NT2/D1 (cell line): Measurements from ENCODE around the gene SUMO3.

Experiments
- DNase-seq: peaks from one replicate; pipeline ENCODE4 v3.0.0-alpha.2; 2011; ENCODE audit warnings: low read depth, low spot score
- H3K27me3 ChIP-seq: 2 replicates; pipeline ENCODE4 v1.6.0; 2011; ENCODE audit warnings: mild to moderate bottlenecking; ENCODE audit not compliant: insufficient read length, insufficient read depth
- H3K36me3 ChIP-seq: 2 replicates; pipeline ENCODE4 v1.6.1; 2011; ENCODE audit warnings: mild to moderate bottlenecking, low read length, mixed read lengths; ENCODE audit not compliant: insufficient read depth, insufficient read length
- H3K4me1 ChIP-seq: 2 replicates; pipeline ENCODE4 v1.5.1; 2011; ENCODE audit not compliant: insufficient read depth, insufficient read length
- H3K4me3 ChIP-seq: 2 replicates; pipeline ENCODE4 v1.5.1; 2011; ENCODE audit warnings: low read depth; ENCODE audit not compliant: insufficient read length
- H3K9ac ChIP-seq: 2 replicates; pipeline ENCODE4 v1.6.0; 2011; ENCODE audit warnings: low read depth; ENCODE audit not compliant: insufficient read length
- H3K9me3 ChIP-seq: 2 replicates; pipeline ENCODE4 v1.5.1; 2011; ENCODE audit warnings: mild to moderate bottlenecking, low read length; ENCODE audit not compliant: insufficient read depth
- SUZ12 ChIP-seq: IDR thresholded peaks from 2 replicates; pipeline ENCODE4 v1.6.1; 2011; ENCODE audit not compliant: insufficient read length, insufficient read depth; ENCODE audit errors: extremely low read depth
- YY1 ChIP-seq: IDR thresholded peaks from 2 replicates; pipeline ENCODE4 v1.6.1; 2011; ENCODE audit not compliant: insufficient read length, insufficient read depth
- ZNF274 ChIP-seq: IDR thresholded peaks from 2 replicates; pipeline ENCODE4 v1.6.1; 2011; ENCODE audit warnings: mild to moderate bottlenecking, low read depth, low read length

The SUMO3 gene

DNA sequence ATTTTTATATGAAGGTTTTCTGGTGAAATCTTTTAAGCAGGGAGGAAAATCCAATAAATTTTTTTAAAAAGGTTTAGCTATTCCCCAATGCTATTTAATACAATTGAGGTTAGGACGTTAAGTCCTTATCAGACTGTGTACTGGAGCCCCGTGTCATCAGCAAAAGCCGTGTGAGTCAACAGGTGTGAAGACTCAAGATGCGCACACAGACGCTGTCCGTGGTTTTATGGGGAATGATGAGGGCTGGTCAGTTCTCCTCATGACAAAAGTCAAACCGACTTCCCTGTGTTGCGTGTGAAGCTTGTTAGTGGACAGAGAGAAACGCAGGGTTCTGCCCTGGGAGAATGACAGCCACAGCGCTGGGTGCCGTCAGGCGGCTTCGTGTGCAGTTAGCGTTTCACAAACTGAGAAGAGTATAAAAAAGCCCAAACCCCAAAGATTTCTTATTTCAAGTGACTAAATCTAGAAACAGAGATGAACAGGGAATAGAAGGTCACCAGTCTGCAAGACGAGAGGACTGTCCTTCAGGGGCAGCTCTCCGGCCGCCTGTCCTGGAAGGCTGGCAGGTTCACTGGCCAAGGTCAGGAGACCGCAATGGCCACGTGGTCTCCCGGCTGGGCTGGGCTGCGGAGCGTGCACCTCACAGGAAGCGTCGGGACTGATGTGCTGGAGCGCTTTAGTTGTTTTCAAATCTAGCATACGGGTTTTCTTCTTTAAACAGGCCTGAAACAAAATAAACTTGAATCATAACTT is 33.2 kb upstream of the SUMO3 start:
- Histone ChIP-seq H3K4me1 (peaks cover 14% of the 10 kb centered on the region), H3K27me3 (no peaks in the 10 kb centered on the region), H3K36me3 (peaks cover 73% of the 10 kb centered on the region), H3K9me3 (no peaks in the 10 kb centered on the region), H3K9ac (no peak overlapping the region), H3K4me3 (no peak overlapping the region)
- no peak for TF ChIP-seq YY1
- TF ChIP-seq ZNF274 = no peak
- no peak for TF ChIP-seq SUZ12
- no peak for DNase-seq

DNA sequence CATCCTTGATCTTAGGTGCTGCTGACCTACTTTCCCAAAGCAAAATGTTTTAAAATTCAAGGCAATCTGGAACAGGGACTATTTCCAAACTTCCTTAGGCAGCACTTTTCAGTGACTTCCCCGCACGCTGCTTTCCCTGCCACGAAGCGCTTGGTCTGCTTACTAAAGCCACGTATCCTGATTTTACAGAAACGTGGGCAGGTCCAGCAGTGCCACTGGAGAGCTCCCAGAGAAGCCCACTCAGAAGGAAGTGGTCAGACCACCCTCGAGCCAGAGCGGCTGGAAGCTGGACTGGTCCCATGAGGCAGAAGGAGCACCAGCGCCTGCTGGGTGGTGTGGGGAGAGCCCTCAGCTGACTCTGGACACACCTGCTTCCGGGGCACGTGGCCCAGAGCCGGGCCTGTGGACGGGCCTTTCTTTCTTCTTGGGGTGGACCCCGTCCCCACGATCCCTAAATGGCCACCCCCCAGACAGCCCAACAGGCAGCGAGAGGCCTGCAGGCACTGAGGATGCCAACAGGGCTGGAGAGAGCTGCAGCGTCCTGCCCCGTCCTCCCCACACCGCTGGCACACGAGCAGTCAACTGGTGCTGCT is 32.4 kb upstream of the SUMO3 start:
- TF ChIP-seq ZNF274 (no peak), YY1 (no peak), SUZ12 (no peak)
- no peaks in the 10 kb centered on the region for H3K9me3 ChIP-seq
- H3K27me3 ChIP-seq = no peaks in the 10 kb centered on the region
- DNase-seq = no peak
- no peak overlapping the region for H3K9ac ChIP-seq
- no peak overlapping the region for H3K4me3 ChIP-seq
- H3K36me3 ChIP-seq = peaks cover 65% of the 10 kb centered on the region
- H3K4me1 ChIP-seq = peaks cover 17% of the 10 kb centered on the region

DNA sequence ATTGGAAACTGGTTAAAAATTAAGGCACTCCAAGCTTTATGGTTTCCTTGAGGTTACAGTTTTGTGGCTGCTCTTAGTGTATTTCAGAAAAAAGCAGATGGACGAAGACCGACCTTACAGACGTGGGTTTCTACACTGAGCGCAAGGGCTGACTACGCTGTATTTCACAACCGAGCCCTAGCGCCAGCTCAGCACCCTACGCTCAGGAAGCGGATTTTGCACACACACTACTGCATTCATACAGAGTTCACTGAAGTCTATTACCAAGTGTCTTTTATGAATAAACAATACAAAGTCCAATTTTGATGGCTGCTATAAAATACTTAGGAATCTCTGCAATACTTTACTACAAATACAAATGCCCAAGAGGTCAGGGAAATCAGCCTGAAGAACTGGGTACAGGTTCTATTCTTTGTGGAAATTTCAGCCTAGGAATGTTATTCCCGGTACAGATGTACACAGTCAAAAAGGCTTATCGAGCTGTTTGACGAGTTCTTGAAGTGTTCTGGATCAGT is 31.8 kb upstream of the SUMO3 start:
- DNase-seq = no peak

DNA sequence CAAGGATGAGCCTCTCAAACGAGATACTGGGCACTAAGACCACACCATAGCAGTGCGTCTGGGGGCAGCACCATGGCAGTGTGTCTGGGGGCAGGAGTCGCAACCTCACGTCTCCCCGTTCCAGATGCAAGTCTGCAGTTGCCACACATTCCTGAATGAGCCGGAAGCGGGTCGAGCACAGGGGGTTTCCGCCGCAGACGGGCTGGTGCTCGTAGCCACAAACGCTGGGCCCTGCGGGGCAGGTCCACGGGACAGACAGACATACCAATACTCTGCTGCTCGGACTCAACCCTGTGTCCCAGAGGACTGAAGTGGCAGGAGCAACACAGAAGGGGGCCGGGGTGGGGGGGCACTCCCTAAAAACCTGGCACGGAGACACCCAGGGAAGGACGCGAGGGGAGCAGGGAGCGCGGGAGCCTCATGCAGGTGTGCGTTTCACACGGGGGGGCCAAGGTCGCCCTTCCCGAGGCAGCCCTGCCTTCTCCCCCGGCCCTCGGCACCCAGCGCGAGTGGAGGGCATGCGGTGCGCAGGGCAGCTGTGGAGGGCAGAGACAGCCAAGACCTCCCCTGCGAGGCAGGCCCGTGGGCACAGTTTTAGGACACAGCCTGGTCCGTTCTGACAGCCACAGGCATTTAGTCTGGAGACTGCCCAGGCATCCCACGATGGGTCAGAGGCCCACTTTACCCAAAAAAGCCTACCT is 31.1 kb upstream of the SUMO3 start:
- Histone ChIP-seq H3K4me3 (no peak overlapping the region), H3K27me3 (no peaks in the 10 kb centered on the region), H3K9ac (no peak overlapping the region), H3K36me3 (peaks cover 52% of the 10 kb centered on the region), H3K9me3 (no peaks in the 10 kb centered on the region), H3K4me1 (peaks cover 25% of the 10 kb centered on the region)
- TF ChIP-seq ZNF274 (no peak), SUZ12 (no peak), YY1 (no peak)
- DNase-seq = no peak

More for the DNA sequence above, 31.8 kb upstream of the SUMO3 start:
- no peak for TF ChIP-seq SUZ12
- TF ChIP-seq ZNF274 = no peak
- no peak for TF ChIP-seq YY1
- no peak overlapping the region for H3K9ac ChIP-seq
- H3K4me3 ChIP-seq = no peak overlapping the region
- peaks cover 19% of the 10 kb centered on the region for H3K4me1 ChIP-seq
- no peaks in the 10 kb centered on the region for H3K27me3 ChIP-seq
- H3K9me3 ChIP-seq = no peaks in the 10 kb centered on the region
- peaks cover 59% of the 10 kb centered on the region for H3K36me3 ChIP-seq

DNA sequence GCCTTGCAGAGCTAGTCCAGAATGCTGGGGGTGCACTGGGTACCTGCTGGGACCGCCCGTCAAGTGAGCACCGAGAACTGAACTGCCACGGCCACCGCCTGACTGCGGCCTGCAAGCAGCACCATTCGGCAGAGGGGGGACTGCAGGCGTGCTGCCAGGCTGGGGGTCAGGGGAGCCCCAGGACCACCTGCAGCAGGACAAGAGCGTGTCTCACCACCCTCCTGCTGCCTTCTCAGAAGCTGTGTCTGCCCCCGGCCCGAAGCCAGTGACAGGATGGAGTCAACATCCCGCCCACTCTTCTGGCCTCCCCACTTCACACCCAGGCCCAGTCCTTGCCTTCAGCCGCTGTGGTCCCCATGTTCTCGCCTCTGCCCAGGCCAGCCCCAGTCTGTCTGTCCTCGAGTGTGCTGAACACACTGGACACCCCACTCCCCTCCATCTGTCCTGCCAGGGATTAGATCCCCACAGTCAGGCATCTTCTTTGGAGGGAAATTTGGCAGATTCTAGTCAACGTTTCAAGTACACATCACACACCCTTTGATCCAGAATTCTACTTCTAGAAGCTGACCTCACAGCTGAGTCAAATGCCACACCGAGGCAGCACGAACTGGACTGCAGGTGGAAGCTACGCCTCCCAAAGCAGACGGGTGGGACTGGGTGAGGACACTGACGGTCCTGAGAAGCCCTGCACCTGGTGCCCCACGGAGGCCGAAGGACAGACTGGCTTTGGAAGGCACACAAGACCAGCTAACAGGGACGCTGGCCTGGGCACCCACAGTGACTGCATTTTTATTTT is 29.6 kb upstream of the SUMO3 start:
- no peak for TF ChIP-seq YY1
- TF ChIP-seq ZNF274 = no peak
- TF ChIP-seq SUZ12 = no peak
- no peak overlapping the region for H3K4me3 ChIP-seq
- DNase-seq = no peak
- H3K4me1 ChIP-seq = peaks cover 23% of the 10 kb centered on the region
- no peaks in the 10 kb centered on the region for H3K27me3 ChIP-seq
- peak overlapping the region; percentile 22 for H3K9ac ChIP-seq
- H3K9me3 ChIP-seq = no peaks in the 10 kb centered on the region
- H3K36me3 ChIP-seq = peaks cover 39% of the 10 kb centered on the region

DNA sequence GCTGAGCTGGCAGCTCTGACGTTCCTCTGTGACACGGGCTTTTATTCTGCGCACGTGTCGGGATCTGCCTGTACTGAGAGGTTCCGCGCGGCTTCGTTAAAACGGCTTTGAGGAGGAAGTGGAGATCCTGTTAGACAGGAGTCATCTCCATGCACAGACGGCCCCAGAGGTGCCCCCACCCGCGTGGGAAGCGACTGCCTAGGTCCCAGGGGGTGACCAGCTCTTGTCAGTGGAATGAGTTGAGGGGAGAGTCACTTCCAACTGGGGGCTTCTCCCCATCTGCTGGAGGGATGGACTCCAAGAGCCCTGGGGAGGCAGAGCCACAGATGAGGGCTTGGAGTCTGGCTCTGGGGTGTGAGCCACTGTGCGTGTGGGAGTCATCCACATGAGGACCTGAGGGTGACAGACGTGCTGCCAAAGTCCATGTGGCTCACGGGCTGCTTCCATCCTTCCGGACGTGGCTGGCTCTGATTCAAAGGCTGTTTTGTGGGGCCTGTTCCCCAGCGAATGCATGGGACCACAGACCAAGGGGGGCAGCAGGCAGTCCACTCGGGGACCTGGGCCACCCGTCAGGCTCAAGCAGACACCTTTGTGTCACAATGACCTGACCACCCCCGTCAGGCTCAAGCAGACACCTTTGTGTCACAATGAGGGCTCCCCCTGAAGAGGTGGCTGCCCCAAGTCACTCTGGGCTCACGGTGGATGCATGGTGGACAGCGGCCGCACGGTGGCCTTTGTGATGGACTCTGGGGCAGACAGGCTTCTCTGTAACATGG is 28.8 kb upstream of the SUMO3 start:
- no peak for TF ChIP-seq ZNF274
- no peak for TF ChIP-seq SUZ12
- TF ChIP-seq YY1 = no peak
- Histone ChIP-seq H3K36me3 (peaks cover 32% of the 10 kb centered on the region), H3K9me3 (no peaks in the 10 kb centered on the region), H3K9ac (peak overlapping the region; percentile 54), H3K27me3 (no peaks in the 10 kb centered on the region), H3K4me3 (peak overlapping the region; percentile 22), H3K4me1 (peaks cover 23% of the 10 kb centered on the region)
- no peak for DNase-seq

DNA sequence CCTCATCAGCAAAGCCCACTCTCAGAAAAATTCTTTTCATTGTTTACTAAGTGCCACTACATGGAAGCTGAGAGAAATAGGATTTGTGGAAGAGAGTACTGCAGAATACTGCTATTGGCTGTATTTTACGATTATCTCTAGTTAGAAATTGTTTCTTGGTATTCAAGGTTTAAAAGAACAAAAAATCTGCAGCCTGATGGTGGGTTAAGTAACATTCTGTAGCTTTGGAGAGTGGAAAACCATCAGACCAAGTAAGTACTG is 28.3 kb upstream of the SUMO3 start:
- TF ChIP-seq YY1 (no peak), SUZ12 (no peak), ZNF274 (no peak)
- DNase-seq = no peak
- peaks cover 27% of the 10 kb centered on the region for H3K36me3 ChIP-seq
- H3K4me1 ChIP-seq = peaks cover 23% of the 10 kb centered on the region
- H3K9ac ChIP-seq = peak overlapping the region; percentile 54
- no peaks in the 10 kb centered on the region for H3K9me3 ChIP-seq
- H3K27me3 ChIP-seq = no peaks in the 10 kb centered on the region
- H3K4me3 ChIP-seq = peak overlapping the region; percentile 22
